ENCODE data around the gene EPN3. TPM values are rescaled to one million over a fixed set of nuclear protein-coding genes. Genes with fewer than 3 reads are reported as not detected.

The EPN3 gene
- total RNA-seq, 1 donor from 2014 or later: not detected

- no peaks in the 10 kb centered on the region for H3K27me3 ChIP-seq (ENCODE audit: control insufficient read depth in 3 of 3, insufficient read depth in 3 of 3, low read length in 3 of 3)
- no peaks in the 10 kb centered on the region for H3K36me3 ChIP-seq (ENCODE audit: control insufficient read depth in 3 of 3, insufficient read depth in 3 of 3, low read length in 3 of 3)
- H3K4me3 ChIP-seq (ENCODE audit: low read length in 3 of 3): peak overlapping the region; percentile 64 to 67 (median 65)
- H3K9me3 ChIP-seq (ENCODE audit: control insufficient read depth in 3 of 3, low read length in 3 of 3): no peaks in the 10 kb centered on the region
- H3K4me1 ChIP-seq (ENCODE audit: control insufficient read depth in 3 of 3, insufficient read depth in 3 of 3, low read length in 3 of 3): peaks cover 4 to 13% (median 7%) of the 10 kb centered on the region in 3 donors
- H3K9ac ChIP-seq (ENCODE audit: low read depth in 1 of 3, low read length in 3 of 3): peak overlapping the region; percentile 65 to 73 (median 69)
- peak overlapping the region; percentile 48 for H3K27ac ChIP-seq (ENCODE audit: low read depth, low read length)
These were observed 23.7 kb upstream of the EPN3 start for GRCh38 chr17:50508573-50509460.

DNA sequence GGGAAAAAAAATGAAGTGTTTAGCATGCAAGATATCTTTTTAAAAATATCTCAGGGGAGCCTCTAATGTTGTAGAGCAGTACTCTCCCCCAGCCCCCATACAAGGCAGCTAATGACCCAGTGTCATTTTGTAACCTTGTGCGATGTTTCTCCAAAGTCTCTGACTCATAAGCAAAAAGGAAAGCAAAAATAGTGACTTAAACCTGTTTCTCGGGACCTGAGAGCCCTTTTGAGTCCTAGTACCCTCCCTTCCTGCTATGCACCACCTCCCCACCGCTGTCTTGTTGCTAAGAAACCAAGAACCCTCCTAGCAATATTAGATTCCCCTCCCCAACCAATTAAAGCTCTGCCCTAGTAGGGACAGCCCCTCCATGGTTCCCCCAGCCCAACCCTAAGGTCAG is 21.5 kb upstream of the EPN3 start:
- Histone ChIP-seq H3K36me3 (ENCODE audit: control insufficient read depth in 3 of 3, insufficient read depth in 3 of 3, low read length in 3 of 3) (no peaks in the 10 kb centered on the region), H3K9me3 (ENCODE audit: control insufficient read depth in 3 of 3, low read length in 3 of 3) (no peaks in the 10 kb centered on the region), H3K27me3 (ENCODE audit: control insufficient read depth in 3 of 3, insufficient read depth in 3 of 3, low read length in 3 of 3) (no peaks in the 10 kb centered on the region), H3K27ac (ENCODE audit: low read depth, low read length) (no peak overlapping the region), H3K4me3 (ENCODE audit: low read length in 3 of 3) (no peak overlapping the region), H3K9ac (ENCODE audit: low read depth in 1 of 3, low read length in 3 of 3) (no peak overlapping the region), H3K4me1 (ENCODE audit: control insufficient read depth in 3 of 3, insufficient read depth in 3 of 3, low read length in 3 of 3) (peaks cover 4 to 13% (median 7%) of the 10 kb centered on the region in 3 donors)

DNA sequence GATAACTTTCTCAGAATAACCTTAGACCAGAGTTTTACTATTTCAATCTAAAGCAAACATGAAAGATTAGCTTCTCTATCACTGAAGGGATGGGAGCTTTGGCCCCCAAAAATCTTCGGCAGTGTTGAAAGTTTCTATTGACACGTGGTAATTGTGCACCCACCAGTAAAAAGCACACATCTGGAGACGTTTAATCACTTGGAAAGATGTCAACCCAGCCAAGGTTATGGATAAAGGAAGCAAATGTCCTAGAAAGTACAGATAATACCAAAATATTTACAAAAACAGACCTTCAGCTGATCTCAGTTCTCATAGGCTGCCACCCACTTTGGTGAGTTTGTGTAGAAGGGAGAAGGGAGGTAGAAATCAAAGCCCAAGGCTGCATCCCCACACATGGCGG is 19.0 kb upstream of the EPN3 start:
- H3K36me3 ChIP-seq (ENCODE audit: control insufficient read depth in 3 of 3, insufficient read depth in 3 of 3, low read length in 3 of 3): no peaks in the 10 kb centered on the region

GRCh38 chr17:50514388-50514787 is 18.1 kb upstream of the EPN3 start:
- Histone ChIP-seq H3K9me3 (ENCODE audit: control insufficient read depth in 3 of 3, low read length in 3 of 3) (no peaks in the 10 kb centered on the region), H3K4me3 (ENCODE audit: low read length in 3 of 3) (no peak overlapping the region), H3K36me3 (ENCODE audit: control insufficient read depth in 3 of 3, insufficient read depth in 3 of 3, low read length in 3 of 3) (no peaks in the 10 kb centered on the region), H3K27ac (ENCODE audit: low read depth, low read length) (no peak overlapping the region), H3K27me3 (ENCODE audit: control insufficient read depth in 3 of 3, insufficient read depth in 3 of 3, low read length in 3 of 3) (no peaks in the 10 kb centered on the region), H3K4me1 (ENCODE audit: control insufficient read depth in 3 of 3, insufficient read depth in 3 of 3, low read length in 3 of 3) (no peaks in the 10 kb centered on the region), H3K9ac (ENCODE audit: low read depth in 1 of 3, low read length in 3 of 3) (no peak overlapping the region)

More for the DNA sequence above, 19.0 kb upstream of the EPN3 start:
- H3K27me3 ChIP-seq (ENCODE audit: control insufficient read depth in 3 of 3, insufficient read depth in 3 of 3, low read length in 3 of 3): no peaks in the 10 kb centered on the region
- peaks cover 4 to 6% (median 6%) of the 10 kb centered on the region in 3 donors for H3K4me1 ChIP-seq (ENCODE audit: control insufficient read depth in 3 of 3, insufficient read depth in 3 of 3, low read length in 3 of 3)
- no peak overlapping the region for H3K27ac ChIP-seq (ENCODE audit: low read depth, low read length)
- no peak overlapping the region for H3K9ac ChIP-seq (ENCODE audit: low read depth in 1 of 3, low read length in 3 of 3)
- H3K9me3 ChIP-seq (ENCODE audit: control insufficient read depth in 3 of 3, low read length in 3 of 3): no peaks in the 10 kb centered on the region
- H3K4me3 ChIP-seq (ENCODE audit: low read length in 3 of 3): no peak overlapping the region

DNA sequence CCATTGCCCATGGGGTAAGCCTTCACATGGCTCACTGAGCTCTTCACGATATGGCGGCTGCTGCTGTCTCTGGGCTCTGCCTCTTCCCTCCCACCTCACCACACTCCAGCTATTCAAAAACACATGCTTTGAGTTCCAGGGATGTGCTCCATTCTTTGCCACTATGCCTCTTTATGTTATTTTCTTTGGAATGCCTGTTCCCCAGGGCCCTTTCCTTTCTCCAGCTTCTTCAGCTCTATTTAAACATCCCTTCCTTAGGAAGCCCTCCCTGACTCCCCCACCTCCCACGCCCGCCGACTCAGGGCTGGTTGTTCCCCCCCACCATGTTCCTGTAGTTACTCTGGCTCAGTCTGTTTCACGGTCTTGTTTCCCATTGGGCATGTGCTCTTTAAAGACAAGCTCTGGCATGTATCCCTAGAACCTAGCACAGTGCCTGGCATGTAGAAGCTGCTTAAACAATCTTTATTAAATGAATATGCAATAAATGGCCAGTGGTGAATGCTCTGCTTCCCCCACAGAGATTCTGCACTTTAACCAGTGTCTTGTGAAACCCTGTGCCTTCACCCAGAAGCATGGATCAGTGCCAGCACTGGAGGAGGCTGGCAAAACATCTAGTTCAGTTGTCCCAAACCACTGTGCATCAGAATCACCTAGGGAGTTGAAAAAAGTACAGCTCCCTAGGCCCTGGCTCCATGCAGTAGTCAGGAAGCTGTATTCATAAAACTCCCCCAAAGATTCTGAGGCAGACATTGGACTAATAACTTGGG is 17.4 kb upstream of the EPN3 start:
- no peaks in the 10 kb centered on the region for H3K4me1 ChIP-seq (ENCODE audit: control insufficient read depth in 3 of 3, insufficient read depth in 3 of 3, low read length in 3 of 3)
- H3K27ac ChIP-seq (ENCODE audit: low read depth, low read length): no peak overlapping the region
- no peaks in the 10 kb centered on the region for H3K9me3 ChIP-seq (ENCODE audit: control insufficient read depth in 3 of 3, low read length in 3 of 3)
- H3K9ac ChIP-seq (ENCODE audit: low read depth in 1 of 3, low read length in 3 of 3): no peak overlapping the region
- H3K27me3 ChIP-seq (ENCODE audit: control insufficient read depth in 3 of 3, insufficient read depth in 3 of 3, low read length in 3 of 3): no peaks in the 10 kb centered on the region
- H3K36me3 ChIP-seq (ENCODE audit: control insufficient read depth in 3 of 3, insufficient read depth in 3 of 3, low read length in 3 of 3): no peaks in the 10 kb centered on the region
- H3K4me3 ChIP-seq (ENCODE audit: low read length in 3 of 3): no peak overlapping the region

DNA sequence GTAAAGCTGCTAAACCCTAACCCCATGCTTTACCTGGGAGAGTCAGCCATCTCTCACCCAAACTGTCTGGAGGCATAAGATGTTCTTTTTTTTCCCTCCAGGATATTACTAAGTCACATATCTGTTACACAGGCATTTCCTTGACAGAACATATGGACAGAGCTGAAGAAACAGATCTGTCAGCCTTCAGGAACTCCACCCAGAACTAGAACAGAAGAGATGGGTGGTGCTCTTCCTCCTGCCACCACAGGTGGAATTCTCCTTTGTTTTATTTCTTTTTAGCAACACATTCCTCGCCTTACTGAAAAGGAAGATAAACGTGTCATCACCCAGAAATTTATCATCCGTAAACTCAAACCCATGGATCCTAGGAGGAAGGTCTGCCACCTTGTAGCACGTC is 15.5 kb upstream of the EPN3 start:
- no peaks in the 10 kb centered on the region for H3K27me3 ChIP-seq (ENCODE audit: control insufficient read depth in 3 of 3, insufficient read depth in 3 of 3, low read length in 3 of 3)
- H3K4me3 ChIP-seq (ENCODE audit: low read length in 3 of 3): no peak overlapping the region
- H3K9ac ChIP-seq (ENCODE audit: low read depth in 1 of 3, low read length in 3 of 3): no peak overlapping the region
- no peaks in the 10 kb centered on the region for H3K9me3 ChIP-seq (ENCODE audit: control insufficient read depth in 3 of 3, low read length in 3 of 3)
- no peak overlapping the region for H3K27ac ChIP-seq (ENCODE audit: low read depth, low read length)
- H3K4me1 ChIP-seq (ENCODE audit: control insufficient read depth in 3 of 3, insufficient read depth in 3 of 3, low read length in 3 of 3): peaks cover 0 to 7% (median 0%) of the 10 kb centered on the region in 3 donors
- no peaks in the 10 kb centered on the region for H3K36me3 ChIP-seq (ENCODE audit: control insufficient read depth in 3 of 3, insufficient read depth in 3 of 3, low read length in 3 of 3)

DNA sequence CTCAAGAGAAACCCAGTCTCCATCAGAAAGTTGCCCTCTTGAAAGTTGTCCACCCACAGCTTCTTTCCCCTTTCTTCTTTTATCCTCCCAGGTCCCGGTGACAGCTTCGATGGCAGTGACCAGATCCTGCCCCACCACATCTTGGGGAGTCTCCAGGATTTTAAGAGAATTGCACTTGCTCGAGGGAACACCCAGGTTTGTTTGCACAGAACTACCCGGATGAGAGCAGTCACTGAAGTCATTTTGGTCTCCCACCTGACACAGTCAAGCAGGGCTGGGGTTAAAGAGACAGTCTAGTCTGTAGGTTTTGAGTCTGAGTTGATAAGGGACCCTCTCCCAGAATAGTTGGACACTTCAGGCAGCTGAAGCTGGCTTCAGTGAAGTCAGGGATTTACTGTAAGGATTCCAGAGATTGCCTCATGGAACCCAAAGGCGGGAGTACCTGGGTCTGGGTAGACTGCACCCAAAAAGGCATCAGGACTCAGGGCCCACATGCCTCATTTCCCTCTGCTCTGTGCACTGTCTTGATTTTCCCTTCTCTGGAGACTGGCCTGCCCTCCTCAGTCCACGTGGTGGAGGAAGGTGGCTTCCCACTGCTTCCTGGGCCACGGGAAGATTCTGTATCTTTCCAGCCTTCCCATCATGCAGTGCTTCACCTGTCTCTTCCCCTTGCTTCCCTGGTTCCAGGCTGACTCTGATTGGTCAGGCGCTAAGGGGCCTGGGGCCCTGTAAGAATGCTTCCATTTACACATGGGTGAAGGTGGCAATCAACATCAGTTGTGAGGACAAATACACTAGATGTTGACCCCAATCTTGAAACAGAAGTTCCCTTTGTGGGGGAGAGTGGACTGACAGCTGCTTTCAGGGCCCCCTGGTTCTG is 14.8 kb upstream of the EPN3 start:
- Histone ChIP-seq H3K4me1 (ENCODE audit: control insufficient read depth in 3 of 3, insufficient read depth in 3 of 3, low read length in 3 of 3) (peaks cover 0 to 9% (median 2%) of the 10 kb centered on the region in 3 donors), H3K9ac (ENCODE audit: low read depth in 1 of 3, low read length in 3 of 3) (no peak overlapping the region), H3K27ac (ENCODE audit: low read depth, low read length) (no peak overlapping the region), H3K9me3 (ENCODE audit: control insufficient read depth in 3 of 3, low read length in 3 of 3) (no peaks in the 10 kb centered on the region), H3K4me3 (ENCODE audit: low read length in 3 of 3) (no peak overlapping the region), H3K27me3 (ENCODE audit: control insufficient read depth in 3 of 3, insufficient read depth in 3 of 3, low read length in 3 of 3) (no peaks in the 10 kb centered on the region), H3K36me3 (ENCODE audit: control insufficient read depth in 3 of 3, insufficient read depth in 3 of 3, low read length in 3 of 3) (no peaks in the 10 kb centered on the region)

GRCh38 chr17:50518384-50519023 is 14.0 kb upstream of the EPN3 start:
- Histone ChIP-seq H3K4me1 (ENCODE audit: control insufficient read depth in 3 of 3, insufficient read depth in 3 of 3, low read length in 3 of 3) (peaks cover 0 to 16% (median 3%) of the 10 kb centered on the region in 3 donors), H3K27ac (ENCODE audit: low read depth, low read length) (no peak overlapping the region), H3K9me3 (ENCODE audit: control insufficient read depth in 3 of 3, low read length in 3 of 3) (no peaks in the 10 kb centered on the region), H3K36me3 (ENCODE audit: control insufficient read depth in 3 of 3, insufficient read depth in 3 of 3, low read length in 3 of 3) (no peaks in the 10 kb centered on the region), H3K27me3 (ENCODE audit: control insufficient read depth in 3 of 3, insufficient read depth in 3 of 3, low read length in 3 of 3) (no peaks in the 10 kb centered on the region), H3K9ac (ENCODE audit: low read depth in 1 of 3, low read length in 3 of 3) (no peak overlapping the region), H3K4me3 (ENCODE audit: low read length in 3 of 3) (no peak overlapping the region)

GRCh38 chr17:50519141-50519834 is 13.2 kb upstream of the EPN3 start:
- no peaks in the 10 kb centered on the region for H3K27me3 ChIP-seq (ENCODE audit: control insufficient read depth in 3 of 3, insufficient read depth in 3 of 3, low read length in 3 of 3)
- H3K36me3 ChIP-seq (ENCODE audit: control insufficient read depth in 3 of 3, insufficient read depth in 3 of 3, low read length in 3 of 3): no peaks in the 10 kb centered on the region
- H3K9me3 ChIP-seq (ENCODE audit: control insufficient read depth in 3 of 3, low read length in 3 of 3): no peaks in the 10 kb centered on the region
- H3K27ac ChIP-seq (ENCODE audit: low read depth, low read length): no peak overlapping the region
- H3K9ac ChIP-seq (ENCODE audit: low read depth in 1 of 3, low read length in 3 of 3): no peak overlapping the region
- no peak overlapping the region for H3K4me3 ChIP-seq (ENCODE audit: low read length in 3 of 3)
- H3K4me1 ChIP-seq (ENCODE audit: control insufficient read depth in 3 of 3, insufficient read depth in 3 of 3, low read length in 3 of 3): peaks cover 0 to 16% (median 3%) of the 10 kb centered on the region in 3 donors
